B cell (primary cell): ENCODE data around the gene CCNB1IP1. TPM values are rescaled to one million over a fixed set of nuclear protein-coding genes. Genes with fewer than 3 reads are reported as not detected.
A peak's percentile ranks its signal among the peaks of the same experiment; 100 is the strongest.

ENCODE experiments used
- ATAC-seq: fragments of 200-7000 bp; cut with Tn5 transposase; one replicate; pipeline ENCODE4 v1.10.0; 2021; ENCODE audit warnings: low read depth, mild to moderate bottlenecking, moderate number of reproducible peaks, moderate library complexity
- CTCF ChIA-PET: fragments of 350-600 bp; sonication (Branson Sonifier 250); formaldehyde crosslinking; loops from one replicate; lab custom pipeline; 2021; ENCODE audit warnings: antibody characterized with exemption, inconsistent platforms; lab: Charles Lee
- POLR2A ChIA-PET: fragments of 350-600 bp; sonication (Branson Sonifier 250); formaldehyde crosslinking; loops from one replicate; lab custom pipeline; 2021; ENCODE audit warnings: antibody characterized with exemption; lab: Charles Lee
- DNase-seq: peaks from one replicate; pipeline ENCODE4 v3.0.0; 2013
- H2AFZ ChIP-seq: 2 replicates; pipeline ENCODE4 v1.6.1; 2012; ENCODE audit warnings: mild to moderate bottlenecking, low read depth, low read length; ENCODE audit not compliant: insufficient read depth, poor library complexity, severe bottlenecking
- H3K27ac ChIP-seq, 2 donors: 1 replicate in 1 of 2; 2 replicates in 1 of 2; pipeline ENCODE4 v1.5.1; 2012 to 2013; ENCODE audit warnings: low read length in 2 of 2, mild to moderate bottlenecking in 2 of 2, moderate library complexity in 1 of 2
- H3K27me3 ChIP-seq, 4 experiments: fragments of 200-600 bp in 1 of 4; sonication (generic) in 1 of 4; replicated peaks in 1 of 4; 1 replicate in 2 of 4; 2 replicates in 2 of 4; pipeline versions ENCODE4 v1.6.1 to v1.7.0; 2013 to 2016; ENCODE audit warnings: low read length in 3 of 4, mild to moderate bottlenecking in 2 of 4, mixed read lengths in 1 of 4, moderate library complexity in 1 of 4; ENCODE audit not compliant: insufficient read depth in 4 of 4, control insufficient read depth in 3 of 4; ENCODE audit errors: control extremely low read depth in 1 of 4
- H3K36me3 ChIP-seq, 2 experiments: replicated peaks in 1 of 2; 1 replicate in 1 of 2; 2 replicates in 1 of 2; pipeline versions ENCODE4 v1.6.1 to v1.7.1; 2013; ENCODE audit warnings: low read length in 1 of 2; ENCODE audit not compliant: insufficient read depth in 2 of 2, control insufficient read depth in 1 of 2; ENCODE audit errors: control extremely low read depth in 1 of 2, extremely low read depth in 1 of 2
- H3K4me1 ChIP-seq, 2 donors: fragments of 200-600 bp in 1 of 2; sonication (generic) in 1 of 2; 1 replicate in 1 of 2; 2 replicates in 1 of 2; pipeline versions ENCODE4 v1.5.1 to v1.6.1; 2013 to 2017; ENCODE audit warnings: low read length in 2 of 2; ENCODE audit not compliant: control insufficient read depth in 2 of 2, insufficient read depth in 2 of 2
- H3K4me2 ChIP-seq: replicated peaks from 2 replicates; pipeline ENCODE3; 2012; ENCODE audit warnings: mild to moderate bottlenecking, low read depth, low read length; ENCODE audit not compliant: poor library complexity, severe bottlenecking
- H3K4me3 ChIP-seq, 5 experiments: fragments of 200-600 bp in 1 of 5; sonication (generic) in 1 of 5; 1 replicate in 3 of 5; 2 replicates in 2 of 5; pipeline versions ENCODE4 v1.5.1 to v1.7.0; 2011 to 2016; ENCODE audit warnings: low read length in 4 of 5, mild to moderate bottlenecking in 4 of 5, low read depth in 2 of 5, control low read depth in 1 of 5, moderate library complexity in 1 of 5; ENCODE audit not compliant: insufficient read depth in 1 of 5; ENCODE audit errors: control extremely low read depth in 1 of 5, extremely low read depth in 1 of 5
- H3K79me2 ChIP-seq: fragments of 200-600 bp; sonication (generic); one replicate; pipeline ENCODE4 v1.6.0; 2016; ENCODE audit warnings: low read length; ENCODE audit not compliant: control insufficient read depth, insufficient read depth
- H3K9ac ChIP-seq: fragments of 200-600 bp; sonication (generic); 2 replicates; pipeline ENCODE4 v1.6.1; 2017; ENCODE audit warnings: mild to moderate bottlenecking, low read length, moderate library complexity
- H3K9me3 ChIP-seq, 3 donors: one replicate each; pipeline versions ENCODE4 v1.6.1 to v1.7.1; 2013; ENCODE audit warnings: low read length in 2 of 3; ENCODE audit not compliant: control insufficient read depth in 2 of 3, insufficient read depth in 1 of 3; ENCODE audit errors: control extremely low read depth in 1 of 3
- H4K20me1 ChIP-seq: 2 replicates; pipeline ENCODE4 v1.6.0; 2012; ENCODE audit warnings: mild to moderate bottlenecking, low read length; ENCODE audit not compliant: insufficient read depth, control insufficient read depth, poor library complexity, severe bottlenecking
- H3K27ac Mint-ChIP-seq: one replicate; pipeline ENCODE4 v1.8.0; 2021; ENCODE audit warnings: mixed read lengths
- H3K27me3 Mint-ChIP-seq: one replicate; pipeline ENCODE4 v1.8.0; 2021; ENCODE audit warnings: mixed read lengths
- H3K4me1 Mint-ChIP-seq: one replicate; pipeline ENCODE4 v1.8.0; 2021; ENCODE audit warnings: mixed read lengths
- H3K4me3 Mint-ChIP-seq: one replicate; pipeline ENCODE4 v1.8.0; 2021; ENCODE audit warnings: mixed read lengths
- H3K9me3 Mint-ChIP-seq: one replicate; pipeline ENCODE4 v1.8.0; 2022; ENCODE audit warnings: mixed read lengths; ENCODE audit not compliant: insufficient read depth
- CTCF ChIP-seq: fragments of 200-600 bp; IDR thresholded peaks from one replicate; pipeline ENCODE4 v1.8.0; 2022; ENCODE audit warnings: antibody characterized with exemption, mild to moderate bottlenecking
- EZH2 ChIP-seq: IDR thresholded peaks from 2 replicates; pipeline ENCODE4 v1.6.1; 2012; ENCODE audit warnings: borderline replicate concordance, low read depth, mild to moderate bottlenecking, moderate library complexity, low read length; ENCODE audit not compliant: insufficient read depth, poor library complexity, severe bottlenecking
- WGBS: methylation state at CpG from one replicate; pipeline ENCODE4 v1.1.5; 2013; ENCODE audit warnings: missing lambda C conversion rate; ENCODE audit not compliant: insufficient coverage; 5-methylcytosine and 5-hydroxymethylcytosine counted together
- intact Hi-C: fragments of 100-400 bp; cut with micrococcal nuclease; formaldehyde crosslinking; loops from one replicate; pipeline ENCODE4 v1.10.0; 2022
- polyA plus RNA-seq: library from polyadenylated mRNA; depleted of rRNA; stranded (reverse); fragments of >200 nt; gene quantifications from 2 replicates; pipeline ENCODE4 v1.2.3, GENCODE V29; 2012
- total RNA-seq, 2 donors: library from RNA; stranded (reverse); fragments of 120-200 nt in 1 of 2; gene quantifications; 1 replicate in 1 of 2; 2 replicates in 1 of 2; pipeline versions ENCODE4 v1.2.3 to v1.2.4, GENCODE V29; 2013 to 2022

The CCNB1IP1 gene
- total and polyA plus RNA-seq, 2 donors (not counting 1 experiment from before 2014, with no cell fraction given), result 24.7 to 48.8 TPM

- Histone ChIP-seq H3K4me3 (no peak overlapping the region), H3K9me3 (peaks cover 0 to 3% (median 2%) of the 10 kb centered on the region in 3 donors), H3K4me2 (no peak overlapping the region), H2AFZ (no peak overlapping the region), H3K27ac (no peak overlapping the region), H3K27me3 (no peaks in the 10 kb centered on the region), H3K4me1 (peaks cover 6 to 10% of the 10 kb centered on the region in 2 donors), H3K36me3 (peaks cover 1 to 10% of the 10 kb centered on the region in 2 experiments), H3K9ac (no peak overlapping the region), H3K79me2 (peaks cover 7% of the 10 kb centered on the region), H4K20me1 (no peaks in the 10 kb centered on the region)
- ATAC-seq, result no peak
- Mint-ChIP-seq H3K4me1 (peaks cover 15% of the 10 kb centered on the region), H3K27ac (no peak overlapping the region), H3K4me3 (no peak overlapping the region), H3K9me3 (no peaks in the 10 kb centered on the region), H3K27me3 (no peaks in the 10 kb centered on the region)
- TF ChIP-seq EZH2 (no peak), CTCF (no peak)
- ChIA-PET POLR2A (no interaction called here), CTCF (no interaction called here)
- intact Hi-C loops, result no loop called here
- DNase-seq, result no peak
- no CpG with 5 or more reads among the region's 1 CpG for WGBS
These were observed 13.6 kb upstream of the CCNB1IP1 start for GRCh38 chr14:20346713-20347112.

GRCh38 chr14:20345366-20345765 lies 12.3 kb upstream of the CCNB1IP1 start:
- WGBS, result no CpG with 5 or more reads among the region's 1 CpG
- Mint-ChIP-seq H3K4me3 (no peak overlapping the region), H3K9me3 (no peaks in the 10 kb centered on the region), H3K27me3 (no peaks in the 10 kb centered on the region), H3K4me1 (peaks cover 15% of the 10 kb centered on the region), H3K27ac (peak overlapping the region; percentile 11)
- H2AFZ ChIP-seq, result no peak overlapping the region
- H3K9me3 ChIP-seq, result peaks cover 0 to 3% (median 2%) of the 10 kb centered on the region in 3 donors
- no peaks in the 10 kb centered on the region for H3K27me3 ChIP-seq
- no peak overlapping the region for H3K9ac ChIP-seq
- no peak overlapping the region for H3K27ac ChIP-seq
- no peak overlapping the region for H3K4me3 ChIP-seq
- H4K20me1 ChIP-seq, result no peaks in the 10 kb centered on the region
- peaks cover 7% of the 10 kb centered on the region for H3K79me2 ChIP-seq
- peaks cover 1 to 9% of the 10 kb centered on the region in 2 experiments for H3K36me3 ChIP-seq
- H3K4me2 ChIP-seq, result no peak overlapping the region
- CTCF ChIA-PET, result interaction anchor here (5.5 kb wide), 1 partner anchor 18 kb away, joined by 88 read pairs; no protein-coding TSS in a partner anchor
- ATAC-seq (no peak), DNase-seq (no peak)
- POLR2A ChIA-PET, result no interaction called here
- intact Hi-C loops, result no loop called here
- H3K4me1 ChIP-seq, result peaks cover 6 to 10% of the 10 kb centered on the region in 2 donors
- TF ChIP-seq CTCF (no peak), EZH2 (no peak)
